ENCODE results near the gene ROPN1. TPM values are rescaled to one million over a fixed set of nuclear protein-coding genes. Genes with fewer than 3 reads are reported as not detected.
A peak's percentile ranks its signal among the peaks of the same experiment; 100 is the strongest.
"Not testable (repeated sequence)": the region's sequence is repeated elsewhere in the genome, so short reads cannot be mapped to it uniquely, and the experiment has no call there.

ROPN1 gene
- total and polyA plus RNA-seq, 9 donors, result not detected

DNA sequence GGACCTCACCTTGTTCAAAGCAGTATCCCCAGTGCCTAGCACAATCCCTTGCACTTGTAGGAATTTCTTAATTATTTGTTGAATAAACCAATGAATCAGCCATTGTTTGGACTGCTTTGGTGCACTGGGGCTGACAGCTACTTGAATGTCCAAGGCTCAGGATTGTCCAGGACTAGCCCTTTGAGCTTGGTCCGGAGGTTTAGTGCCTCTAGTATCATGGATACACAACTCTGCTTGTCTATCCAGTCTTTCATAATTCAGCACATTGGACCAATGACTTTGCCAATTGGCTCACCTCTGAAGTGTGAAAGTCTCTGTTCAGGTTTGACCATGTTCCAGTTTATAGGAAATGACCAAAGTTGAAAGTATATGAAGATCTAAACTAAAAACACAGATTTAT is 27.1 kb downstream of the ROPN1 start:
- H3K4me3 ChIP-seq; DNase-seq; intact Hi-C loops (cut with DNase I); H3K4me1 ChIP-seq (ENCODE audit: insufficient read depth); H3K27ac ChIP-seq; H3K27me3 ChIP-seq; H3K36me3 ChIP-seq; H3K9me3 ChIP-seq: not testable (repeated sequence)
- 86 to 97% (median 95%) methylated on average over 1 of the region's 1 CpG for WGBS, 3 donors

DNA sequence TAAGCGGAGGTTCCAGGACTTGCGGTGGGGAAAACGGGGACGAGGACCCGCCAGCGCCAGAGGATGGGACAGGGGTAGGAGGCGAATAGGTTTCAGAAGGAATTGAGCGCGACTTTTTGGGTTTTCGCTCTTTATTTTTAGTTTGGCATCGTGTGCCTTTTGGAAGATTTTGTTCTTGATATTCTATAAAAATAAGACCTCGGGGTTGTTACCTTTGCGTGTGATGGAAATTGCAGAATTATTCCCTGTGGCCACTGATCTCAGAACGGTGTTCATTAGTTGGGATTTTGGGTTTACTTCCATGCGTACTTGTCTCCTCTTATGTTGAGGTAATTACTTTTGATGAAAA is 30.4 kb downstream of the ROPN1 start:
- intact Hi-C loops (cut with DNase I), result no loop called here
- WGBS, 3 donors, result 3 to 5% (median 4%) methylated on average over 15 of the region's 15 CpGs
- Histone ChIP-seq H3K4me1 (ENCODE audit: insufficient read depth) (no peaks in the 10 kb centered on the region), H3K27ac (peak overlapping the region in 1 of 2 donors; percentile 63), H3K36me3 (no peaks in the 10 kb centered on the region), H3K4me3 (peak overlapping the region; percentile 74), H3K9me3 (no peaks in the 10 kb centered on the region), H3K27me3 (no peaks in the 10 kb centered on the region)
- no peak for TF ChIP-seq POLR2A (IDR thresholded peaks at IDR 0.05)
- TF ChIP-seq, protein P1, sequence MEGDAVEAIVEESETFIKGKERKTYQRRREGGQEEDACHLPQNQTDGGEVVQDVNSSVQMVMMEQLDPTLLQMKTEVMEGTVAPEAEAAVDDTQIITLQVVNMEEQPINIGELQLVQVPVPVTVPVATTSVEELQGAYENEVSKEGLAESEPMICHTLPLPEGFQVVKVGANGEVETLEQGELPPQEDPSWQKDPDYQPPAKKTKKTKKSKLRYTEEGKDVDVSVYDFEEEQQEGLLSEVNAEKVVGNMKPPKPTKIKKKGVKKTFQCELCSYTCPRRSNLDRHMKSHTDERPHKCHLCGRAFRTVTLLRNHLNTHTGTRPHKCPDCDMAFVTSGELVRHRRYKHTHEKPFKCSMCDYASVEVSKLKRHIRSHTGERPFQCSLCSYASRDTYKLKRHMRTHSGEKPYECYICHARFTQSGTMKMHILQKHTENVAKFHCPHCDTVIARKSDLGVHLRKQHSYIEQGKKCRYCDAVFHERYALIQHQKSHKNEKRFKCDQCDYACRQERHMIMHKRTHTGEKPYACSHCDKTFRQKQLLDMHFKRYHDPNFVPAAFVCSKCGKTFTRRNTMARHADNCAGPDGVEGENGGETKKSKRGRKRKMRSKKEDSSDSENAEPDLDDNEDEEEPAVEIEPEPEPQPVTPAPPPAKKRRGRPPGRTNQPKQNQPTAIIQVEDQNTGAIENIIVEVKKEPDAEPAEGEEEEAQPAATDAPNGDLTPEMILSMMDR (IDR thresholded peaks at IDR 0.05), result no peak
- TF ChIP-seq EP300 (IDR thresholded peaks at IDR 0.05), result no peak
- no peak for DNase-seq

DNA sequence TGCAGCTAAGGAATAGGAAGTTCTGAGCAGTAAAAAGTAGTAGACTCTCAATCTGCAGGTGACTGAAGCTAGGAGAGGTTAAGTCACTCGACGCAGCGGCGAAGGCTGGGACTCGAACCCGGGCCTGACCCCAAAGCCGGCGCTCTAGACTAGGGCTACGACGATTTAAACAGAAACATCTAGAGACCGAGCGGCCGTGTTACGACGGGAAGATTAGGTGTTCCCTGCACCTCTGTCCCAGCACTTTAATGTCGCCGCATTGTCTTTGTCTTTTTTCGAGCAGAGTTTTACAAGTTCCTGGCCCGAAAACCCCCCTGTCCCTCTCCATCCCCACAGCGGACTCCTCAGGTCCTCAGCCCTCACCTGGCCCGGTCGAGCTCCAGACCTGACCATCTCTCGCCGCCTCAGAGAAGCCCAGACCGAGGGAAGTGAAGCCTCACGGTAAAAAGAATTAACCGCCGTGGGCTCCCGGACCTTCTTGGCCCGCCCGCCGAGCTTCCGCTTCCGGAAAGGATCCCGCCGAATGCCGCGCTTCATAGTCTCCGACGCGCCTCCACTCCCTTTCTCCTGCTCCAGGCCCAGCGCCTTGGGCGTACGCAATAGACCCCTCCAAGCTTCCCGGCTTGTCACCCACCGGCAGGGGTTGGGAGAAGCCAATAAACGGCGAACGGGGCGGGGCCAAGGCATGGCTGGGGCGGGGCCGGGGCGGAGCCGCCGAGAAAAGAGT is 31.0 kb downstream of the ROPN1 start, which contains the start of gene CCDC14:
TSS of gene CCDC14 (minus strand) at position 449 of the 727 bp plus-strand sequence. CDS start at position 393, 56 bp downstream.
- H3K4me3 ChIP-seq, result peak within 1 kb of the TSS; percentile 74
- H3K36me3 ChIP-seq, result no peaks in the 10 kb centered on the region
- no peaks in the 10 kb centered on the region for H3K27me3 ChIP-seq
- peak; percentile 93 to 95 (median 93) for DNase-seq
- H3K27ac ChIP-seq, result peak within 1 kb of the TSS; percentile 6 to 63
- TF ChIP-seq, protein P1 (IDR thresholded peaks at IDR 0.05), result no peak
- TF ChIP-seq EP300 (IDR thresholded peaks at IDR 0.05) (no peak), POLR2A (IDR thresholded peaks at IDR 0.05) (peak; percentile 36)
- intact Hi-C loops (cut with DNase I), result no loop called here
- WGBS, 3 donors, result 0% methylated on average over 52 to 55 of the region's 55 CpGs
- no peaks in the 10 kb centered on the region for H3K4me1 ChIP-seq (ENCODE audit: insufficient read depth)
- H3K9me3 ChIP-seq, result no peaks in the 10 kb centered on the region

DNA sequence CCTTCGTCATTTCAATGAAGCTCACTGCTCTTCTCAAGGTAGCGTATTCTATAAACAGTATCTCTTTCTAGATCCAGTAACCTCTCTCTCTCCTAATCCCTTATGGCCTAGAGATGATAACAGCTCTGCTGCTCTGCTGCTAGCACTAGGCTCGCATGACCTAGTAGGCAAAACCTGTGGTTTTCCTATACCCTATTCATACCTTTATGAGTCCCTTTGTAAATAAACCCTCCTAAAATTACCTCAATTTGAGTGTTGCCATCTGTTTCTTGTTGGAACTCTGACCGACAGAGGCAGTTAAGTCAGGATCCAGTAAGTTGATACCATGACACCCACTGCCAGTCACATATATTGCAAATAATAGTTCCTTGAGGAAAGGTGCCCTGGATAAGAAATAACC is 38.2 kb downstream of the ROPN1 start:
- Histone ChIP-seq H3K4me3 (no peak overlapping the region), H3K27ac (no peak overlapping the region), H3K9me3 (no peaks in the 10 kb centered on the region), H3K4me1 (ENCODE audit: insufficient read depth) (no peaks in the 10 kb centered on the region), H3K36me3 (no peaks in the 10 kb centered on the region), H3K27me3 (no peaks in the 10 kb centered on the region)
- intact Hi-C loops (cut with DNase I), result no loop called here
- WGBS, 3 donors, result 96 to 100% (median 98%) methylated on average over 4 of the region's 4 CpGs
- TF ChIP-seq EP300 (IDR thresholded peaks at IDR 0.05) (no peak), POLR2A (IDR thresholded peaks at IDR 0.05) (no peak)
- TF ChIP-seq, protein P1 (IDR thresholded peaks at IDR 0.05), result no peak
- DNase-seq, result no peak

DNA sequence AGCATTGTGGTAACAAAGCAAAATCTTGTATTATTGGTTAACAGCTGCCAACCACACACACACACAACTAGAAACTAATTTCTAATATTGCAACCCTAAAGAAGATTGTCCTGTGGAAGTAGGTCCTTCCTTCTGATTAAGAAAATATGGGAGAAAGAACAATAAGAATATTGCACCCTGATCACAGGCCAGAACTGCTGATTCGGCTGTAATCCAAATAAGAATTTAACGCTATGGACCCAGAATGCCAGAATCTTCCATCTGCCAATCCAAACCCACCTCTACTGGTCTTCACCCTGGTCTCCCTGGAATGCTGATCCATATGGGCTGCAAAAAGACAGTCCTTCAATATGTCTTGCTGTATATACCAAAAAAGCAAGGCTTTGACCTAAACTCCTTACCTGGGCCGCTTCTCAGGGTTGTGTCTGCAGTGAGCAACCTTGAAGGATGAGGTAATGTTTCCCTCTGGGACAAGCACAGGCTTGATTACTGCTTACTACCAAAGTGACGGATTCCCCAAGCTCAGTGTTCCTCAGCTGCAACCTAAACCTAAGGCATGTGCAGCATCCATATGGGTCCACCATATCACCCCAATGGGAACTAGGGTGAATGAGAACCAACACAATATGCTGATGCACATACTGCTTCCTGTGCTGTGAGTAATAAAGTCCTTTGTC is 38.9 kb downstream of the ROPN1 start:
- Histone ChIP-seq H3K36me3 (no peaks in the 10 kb centered on the region), H3K27me3 (no peaks in the 10 kb centered on the region), H3K4me1 (ENCODE audit: insufficient read depth) (no peaks in the 10 kb centered on the region), H3K9me3 (no peaks in the 10 kb centered on the region), H3K27ac (no peak overlapping the region), H3K4me3 (no peak overlapping the region)
- DNase-seq, result no peak
- intact Hi-C loops (cut with DNase I), result no loop called here
- WGBS, 3 donors, result 93 to 99% (median 95%) methylated on average over 4 of the region's 4 CpGs
- no peak for TF ChIP-seq POLR2A (IDR thresholded peaks at IDR 0.05)
- TF ChIP-seq EP300 (IDR thresholded peaks at IDR 0.05), result no peak
- TF ChIP-seq, protein P1 (IDR thresholded peaks at IDR 0.05), result no peak
